ENCODE data around the gene KLHL18.
A peak's percentile ranks its signal among the peaks of the same experiment; 100 is the strongest.

KLHL18 gene

DNA sequence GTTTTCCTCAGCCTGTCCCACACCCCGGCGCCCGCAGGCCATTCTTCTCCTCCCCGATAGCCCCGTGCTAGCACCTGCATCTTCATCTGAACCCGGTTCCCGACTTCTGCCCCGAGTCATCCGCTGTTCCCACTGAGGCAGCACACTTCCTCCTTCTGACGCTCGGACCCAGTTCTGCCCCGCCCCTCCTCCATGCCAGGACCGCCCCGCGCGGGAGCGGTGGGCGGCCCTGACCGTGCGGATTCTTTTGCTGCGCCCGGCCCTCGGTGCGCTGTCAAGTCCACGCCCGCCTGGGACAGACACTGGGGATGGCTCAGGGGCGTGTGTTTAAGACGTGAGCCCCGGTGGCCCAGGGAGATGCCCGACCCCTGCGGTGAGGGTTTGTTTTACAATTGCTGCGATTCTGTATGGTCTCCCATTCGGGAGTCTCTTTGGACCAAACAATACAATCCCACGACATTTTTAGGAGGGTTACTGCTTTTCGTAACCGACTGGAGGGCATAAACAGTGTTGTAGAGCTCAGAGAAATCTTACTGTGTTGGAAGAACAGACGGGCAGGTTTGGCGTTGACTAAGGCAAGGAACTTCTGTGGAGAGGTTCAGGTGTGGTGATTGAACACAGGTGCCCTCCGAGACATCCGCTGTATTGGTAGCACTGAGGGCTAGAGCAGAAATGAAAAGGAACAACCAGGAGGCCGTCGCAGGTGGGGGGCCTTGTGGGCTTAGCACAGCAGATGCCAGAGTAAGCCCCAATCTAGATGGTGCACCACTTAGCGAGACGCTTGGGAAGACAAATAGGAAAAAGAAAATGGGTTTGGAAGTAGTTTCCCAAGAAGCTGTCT, 98.8 kb downstream of the KLHL18 start:
- H3K27ac ChIP-seq (ENCODE audit: low read length) = peak overlapping the region; percentile 92
- no peaks in the 10 kb centered on the region for H3K27me3 ChIP-seq (ENCODE audit: low read depth, low read length)
- peaks cover 0 to 3% of the 10 kb centered on the region in 2 donors for H3K36me3 ChIP-seq (ENCODE audit: control insufficient read depth in 1 of 2, insufficient read depth in 2 of 2, low read length in 2 of 2)
- H3K4me1 ChIP-seq (ENCODE audit: control insufficient read depth in 1 of 2, insufficient read depth in 2 of 2, low read length in 2 of 2) = peaks cover 6 to 27% of the 10 kb centered on the region in 2 donors
- no peaks in the 10 kb centered on the region for H3K9me3 ChIP-seq (ENCODE audit: control insufficient read depth in 1 of 2, low read length in 2 of 2)
- H3K4me3 ChIP-seq (ENCODE audit: low read depth in 1 of 2, low read length in 2 of 2) = peak overlapping the region; percentile 89 to 91

DNA sequence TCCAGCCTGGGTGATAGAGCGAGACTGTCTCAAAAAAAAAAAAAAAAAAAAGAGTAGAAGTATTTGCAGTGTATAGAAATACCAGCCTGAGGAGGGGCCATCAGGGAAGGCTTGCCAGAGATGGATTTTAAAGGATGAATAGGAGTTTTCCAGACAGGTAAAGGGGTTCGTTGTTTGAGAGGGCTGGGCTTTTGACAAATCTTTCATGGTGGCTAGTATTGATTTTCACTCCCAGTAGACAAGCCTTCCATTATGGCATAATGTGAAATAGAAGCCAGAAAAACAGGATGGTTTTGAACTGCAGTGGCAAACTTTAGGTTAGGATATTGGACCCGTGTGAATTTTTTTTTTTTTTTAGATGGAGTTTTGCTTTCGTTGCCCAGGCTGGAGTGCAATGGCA, 101.7 kb downstream of the KLHL18 start:
- Histone ChIP-seq H3K27ac (ENCODE audit: low read length) (no peak overlapping the region), H3K4me1 (ENCODE audit: control insufficient read depth in 1 of 2, insufficient read depth in 2 of 2, low read length in 2 of 2) (peaks cover 5 to 19% of the 10 kb centered on the region in 2 donors), H3K9me3 (ENCODE audit: control insufficient read depth in 1 of 2, low read length in 2 of 2) (no peaks in the 10 kb centered on the region), H3K27me3 (ENCODE audit: low read depth, low read length) (no peaks in the 10 kb centered on the region), H3K4me3 (ENCODE audit: low read depth in 1 of 2, low read length in 2 of 2) (no peak overlapping the region), H3K36me3 (ENCODE audit: control insufficient read depth in 1 of 2, insufficient read depth in 2 of 2, low read length in 2 of 2) (peaks cover 0 to 8% of the 10 kb centered on the region in 2 donors)

DNA sequence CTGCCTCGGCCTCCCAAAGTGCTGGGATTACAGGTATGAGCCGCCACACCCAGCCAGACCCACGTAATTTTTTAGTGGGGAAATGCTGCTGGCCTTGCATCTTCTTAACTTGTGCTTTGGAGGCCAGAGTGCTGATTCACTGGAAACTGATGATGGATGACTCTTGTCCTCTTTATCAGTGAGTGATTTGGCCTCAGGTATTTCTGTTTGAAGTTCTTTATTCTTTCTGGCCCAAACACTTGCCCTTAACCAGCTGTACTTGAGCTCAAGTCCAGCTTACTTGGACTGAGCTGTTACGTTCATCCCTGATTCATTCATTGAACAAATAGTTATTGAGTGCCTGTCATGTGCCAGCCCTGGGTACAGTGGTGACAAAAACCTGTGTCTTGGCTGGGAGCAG, 102.3 kb downstream of the KLHL18 start:
- H3K27me3 ChIP-seq (ENCODE audit: low read depth, low read length) = no peaks in the 10 kb centered on the region
- H3K4me1 ChIP-seq (ENCODE audit: control insufficient read depth in 1 of 2, insufficient read depth in 2 of 2, low read length in 2 of 2) = peaks cover 0 to 13% of the 10 kb centered on the region in 2 donors
- no peaks in the 10 kb centered on the region for H3K9me3 ChIP-seq (ENCODE audit: control insufficient read depth in 1 of 2, low read length in 2 of 2)
- H3K36me3 ChIP-seq (ENCODE audit: control insufficient read depth in 1 of 2, insufficient read depth in 2 of 2, low read length in 2 of 2) = peaks cover 0 to 8% of the 10 kb centered on the region in 2 donors
- no peak overlapping the region for H3K4me3 ChIP-seq (ENCODE audit: low read depth in 1 of 2, low read length in 2 of 2)
- no peak overlapping the region for H3K27ac ChIP-seq (ENCODE audit: low read length)

DNA sequence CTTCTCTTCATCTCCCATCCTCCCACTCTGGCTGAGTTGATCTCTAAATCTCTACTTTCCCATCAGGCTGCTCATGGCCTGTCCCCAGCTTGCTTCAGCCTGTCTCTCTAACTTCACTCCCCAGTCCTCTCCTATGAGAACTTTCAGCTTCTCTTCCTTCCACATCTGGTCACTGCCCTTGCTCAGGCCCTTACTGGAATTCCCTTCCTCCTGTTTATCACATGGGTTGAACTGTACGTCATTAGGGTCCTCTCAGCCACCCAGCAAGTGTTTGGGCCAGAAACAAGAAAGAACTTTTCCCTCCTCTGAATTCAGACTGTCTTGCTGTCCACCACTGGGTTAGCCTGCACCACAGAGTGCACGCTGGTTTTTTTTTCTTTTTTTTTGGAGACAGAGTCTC, 103.1 kb downstream of the KLHL18 start:
- H3K36me3 ChIP-seq (ENCODE audit: control insufficient read depth in 1 of 2, insufficient read depth in 2 of 2, low read length in 2 of 2) = peaks cover 0 to 5% of the 10 kb centered on the region in 2 donors

DNA sequence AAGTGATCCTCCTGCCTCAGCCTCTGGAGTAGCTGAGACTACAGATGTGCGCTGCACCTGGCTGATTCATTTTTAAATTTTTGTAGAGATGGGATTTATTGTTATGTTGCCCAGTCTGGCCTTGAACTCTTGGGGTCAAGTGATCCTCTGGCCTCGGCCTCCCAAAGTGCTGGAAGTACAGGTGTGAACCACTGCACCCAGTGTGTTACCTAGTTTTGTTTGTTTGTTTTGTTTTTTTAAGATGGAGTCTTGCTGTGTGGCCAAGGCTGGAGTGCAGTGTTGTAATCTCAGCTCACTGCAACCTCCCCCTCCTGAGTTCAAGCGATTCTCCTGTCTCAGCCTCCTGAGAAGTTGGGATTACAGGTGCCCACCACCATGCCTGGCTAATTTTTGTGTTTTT, 110.2 kb downstream of the KLHL18 start:
- Histone ChIP-seq H3K9me3 (ENCODE audit: control insufficient read depth in 1 of 2, low read length in 2 of 2) (no peaks in the 10 kb centered on the region), H3K36me3 (ENCODE audit: control insufficient read depth in 1 of 2, insufficient read depth in 2 of 2, low read length in 2 of 2) (peaks cover 0 to 8% of the 10 kb centered on the region in 2 donors), H3K4me3 (ENCODE audit: low read depth in 1 of 2, low read length in 2 of 2) (no peak overlapping the region), H3K27me3 (ENCODE audit: low read depth, low read length) (no peaks in the 10 kb centered on the region), H3K27ac (ENCODE audit: low read length) (no peak overlapping the region), H3K4me1 (ENCODE audit: control insufficient read depth in 1 of 2, insufficient read depth in 2 of 2, low read length in 2 of 2) (peaks cover 7 to 21% of the 10 kb centered on the region in 2 donors)

More for the DNA sequence above, 103.1 kb downstream of the KLHL18 start:
- no peaks in the 10 kb centered on the region for H3K27me3 ChIP-seq (ENCODE audit: low read depth, low read length)
- no peak overlapping the region for H3K4me3 ChIP-seq (ENCODE audit: low read depth in 1 of 2, low read length in 2 of 2)
- no peak overlapping the region for H3K27ac ChIP-seq (ENCODE audit: low read length)
- no peaks in the 10 kb centered on the region for H3K9me3 ChIP-seq (ENCODE audit: control insufficient read depth in 1 of 2, low read length in 2 of 2)
- H3K4me1 ChIP-seq (ENCODE audit: control insufficient read depth in 1 of 2, insufficient read depth in 2 of 2, low read length in 2 of 2) = peaks cover 0 to 11% of the 10 kb centered on the region in 2 donors

DNA sequence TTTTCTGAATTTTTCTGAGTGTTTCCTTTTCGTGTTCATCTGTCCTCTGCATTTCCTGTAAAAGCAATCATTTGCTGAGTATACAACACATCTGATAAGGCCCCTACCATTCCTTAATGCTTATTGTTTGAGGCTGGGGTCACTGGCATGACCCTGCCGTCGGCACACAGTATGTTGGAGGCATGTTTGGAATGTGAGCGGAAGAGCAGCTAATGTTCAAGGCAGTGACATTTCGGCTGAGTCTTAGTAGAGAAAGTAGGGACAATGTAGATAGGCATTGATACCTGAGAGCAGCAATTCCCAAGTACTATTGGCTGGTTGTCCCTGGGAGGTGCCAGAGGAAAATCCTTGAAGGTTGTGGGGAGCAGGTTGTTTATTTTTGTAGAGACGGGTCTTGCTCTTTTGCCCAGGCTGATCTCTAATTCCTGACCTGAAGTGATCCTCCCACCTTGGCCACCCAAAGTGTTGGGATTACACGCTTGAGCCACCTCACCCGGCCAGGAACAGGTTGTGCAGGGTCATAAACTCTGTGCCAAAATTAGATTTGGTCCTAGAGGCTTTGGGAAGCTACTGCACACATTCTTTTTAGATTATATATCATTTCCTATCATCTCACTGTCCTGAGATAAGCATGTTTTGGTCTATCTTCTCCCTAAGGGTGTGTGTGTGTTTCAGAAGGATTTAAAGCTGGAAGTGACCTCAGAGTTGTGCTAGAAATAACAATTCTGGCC, 111.6 kb downstream of the KLHL18 start:
- no peaks in the 10 kb centered on the region for H3K27me3 ChIP-seq (ENCODE audit: low read depth, low read length)
- H3K9me3 ChIP-seq (ENCODE audit: control insufficient read depth in 1 of 2, low read length in 2 of 2) = no peaks in the 10 kb centered on the region
- peaks cover 0 to 3% of the 10 kb centered on the region in 2 donors for H3K36me3 ChIP-seq (ENCODE audit: control insufficient read depth in 1 of 2, insufficient read depth in 2 of 2, low read length in 2 of 2)
- no peak overlapping the region for H3K4me3 ChIP-seq (ENCODE audit: low read depth in 1 of 2, low read length in 2 of 2)
- no peak overlapping the region for H3K27ac ChIP-seq (ENCODE audit: low read length)
- H3K4me1 ChIP-seq (ENCODE audit: control insufficient read depth in 1 of 2, insufficient read depth in 2 of 2, low read length in 2 of 2) = peaks cover 7 to 21% of the 10 kb centered on the region in 2 donors

DNA sequence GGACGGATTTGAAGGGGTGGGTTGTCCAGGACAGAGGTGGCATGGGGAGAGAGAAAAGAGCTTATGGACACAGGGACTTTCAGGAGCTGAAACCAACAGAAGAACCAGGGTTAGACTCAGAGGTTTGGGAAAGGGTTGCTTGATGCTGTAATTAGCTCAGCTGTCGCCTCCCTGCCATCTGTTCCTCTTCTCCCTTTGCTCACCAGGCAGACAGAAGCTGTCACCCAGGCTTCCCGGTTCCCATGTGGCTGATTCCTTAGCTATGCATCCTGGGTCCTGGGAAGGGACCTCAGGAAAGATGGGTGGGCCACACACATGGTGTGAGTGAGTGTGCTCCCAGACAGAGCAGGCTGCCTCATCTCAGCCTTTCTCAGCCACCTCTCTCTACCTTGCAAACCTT, 112.1 kb downstream of the KLHL18 start:
- H3K36me3 ChIP-seq (ENCODE audit: control insufficient read depth in 1 of 2, insufficient read depth in 2 of 2, low read length in 2 of 2) = peaks cover 0 to 3% of the 10 kb centered on the region in 2 donors
- H3K9me3 ChIP-seq (ENCODE audit: control insufficient read depth in 1 of 2, low read length in 2 of 2) = no peaks in the 10 kb centered on the region
- no peak overlapping the region for H3K27ac ChIP-seq (ENCODE audit: low read length)
- H3K4me3 ChIP-seq (ENCODE audit: low read depth in 1 of 2, low read length in 2 of 2) = no peak overlapping the region
- no peaks in the 10 kb centered on the region for H3K27me3 ChIP-seq (ENCODE audit: low read depth, low read length)
- H3K4me1 ChIP-seq (ENCODE audit: control insufficient read depth in 1 of 2, insufficient read depth in 2 of 2, low read length in 2 of 2) = peaks cover 7 to 21% of the 10 kb centered on the region in 2 donors

Data from muscle layer of duodenum (tissue), 2 donors.